ENCODE results near the gene ARHGEF11.

Gene ARHGEF11

DNA sequence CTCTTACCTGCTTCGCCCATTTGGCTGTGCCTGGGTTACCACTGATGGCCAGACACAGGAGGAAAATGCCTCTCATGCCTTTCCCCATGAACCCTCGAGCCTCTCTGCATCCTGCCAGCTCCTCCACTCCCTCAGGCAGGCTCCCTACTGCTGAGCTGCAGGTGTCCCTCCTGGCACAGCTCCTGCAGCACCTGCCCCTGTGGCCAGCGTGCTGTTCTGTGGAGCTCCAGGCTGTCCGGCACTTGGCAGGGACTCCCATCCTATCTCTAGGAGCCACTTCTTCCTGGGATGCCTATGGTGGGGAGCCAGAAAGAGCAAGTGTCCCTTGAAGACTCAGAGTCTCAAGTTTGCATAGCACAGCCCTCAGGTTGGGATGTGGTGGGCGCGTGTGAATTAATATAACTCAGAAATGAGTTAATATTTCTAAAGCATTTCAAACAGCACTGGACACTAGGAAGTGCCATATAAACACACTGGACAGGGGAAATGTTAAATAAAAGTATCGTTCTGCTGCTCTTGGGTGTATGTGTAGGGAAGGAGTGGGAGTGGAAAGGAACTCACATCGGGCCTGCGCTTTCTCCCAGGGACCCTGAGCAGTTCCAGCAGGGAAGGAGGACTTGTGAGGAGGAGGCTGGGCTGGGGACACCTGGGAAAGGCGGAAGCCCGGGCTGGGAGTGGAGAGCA is 122.4 kb downstream of the ARHGEF11 start:
- Histone ChIP-seq H3K27ac (no peak overlapping the region), H3K9ac (no peak overlapping the region), H3K27me3 (ENCODE audit: insufficient read depth, low read depth) (peaks cover 90% of the 10 kb centered on the region), H4K20me1 (ENCODE audit: insufficient read depth) (no peaks in the 10 kb centered on the region; the same call in 1 of the 2 replicates), H3K4me3 (IDR thresholded peaks at IDR 0.05; ENCODE audit: insufficient read depth, low read depth, low read length) (no peak overlapping the region), H2AFZ (ENCODE audit: low read depth) (no peak overlapping the region), H3K4me2 (no peak overlapping the region), H3K4me1 (ENCODE audit: low read depth, poor library complexity, severe bottlenecking) (peaks cover 31% of the 10 kb centered on the region), H3K36me3 (ENCODE audit: insufficient read depth) (no peaks in the 10 kb centered on the region), H3K79me2 (ENCODE audit: insufficient read depth, low read depth) (no peaks in the 10 kb centered on the region)
- no peak for TF ChIP-seq CTCF (conservative IDR thresholded peaks at IDR 0.05; ENCODE audit: low read depth, low read length)

GRCh38 chr1:156921053-156921529 is 124.5 kb downstream of the ARHGEF11 start:
- H3K4me3 ChIP-seq (IDR thresholded peaks at IDR 0.05; ENCODE audit: insufficient read depth, low read depth, low read length): no peak overlapping the region
- H3K4me1 ChIP-seq (ENCODE audit: low read depth, poor library complexity, severe bottlenecking): peaks cover 12% of the 10 kb centered on the region
- peaks cover 76% of the 10 kb centered on the region for H3K27me3 ChIP-seq (ENCODE audit: insufficient read depth, low read depth)
- no peak overlapping the region for H2AFZ ChIP-seq (ENCODE audit: low read depth)
- H3K9ac ChIP-seq: no peak overlapping the region
- H4K20me1 ChIP-seq (ENCODE audit: insufficient read depth): no peaks in the 10 kb centered on the region
- no peak overlapping the region for H3K4me2 ChIP-seq
- no peak for TF ChIP-seq CTCF (conservative IDR thresholded peaks at IDR 0.05; ENCODE audit: low read depth, low read length)
- no peaks in the 10 kb centered on the region for H3K36me3 ChIP-seq (ENCODE audit: insufficient read depth)
- H3K79me2 ChIP-seq (ENCODE audit: insufficient read depth, low read depth): no peaks in the 10 kb centered on the region
- no peak overlapping the region for H3K27ac ChIP-seq

DNA sequence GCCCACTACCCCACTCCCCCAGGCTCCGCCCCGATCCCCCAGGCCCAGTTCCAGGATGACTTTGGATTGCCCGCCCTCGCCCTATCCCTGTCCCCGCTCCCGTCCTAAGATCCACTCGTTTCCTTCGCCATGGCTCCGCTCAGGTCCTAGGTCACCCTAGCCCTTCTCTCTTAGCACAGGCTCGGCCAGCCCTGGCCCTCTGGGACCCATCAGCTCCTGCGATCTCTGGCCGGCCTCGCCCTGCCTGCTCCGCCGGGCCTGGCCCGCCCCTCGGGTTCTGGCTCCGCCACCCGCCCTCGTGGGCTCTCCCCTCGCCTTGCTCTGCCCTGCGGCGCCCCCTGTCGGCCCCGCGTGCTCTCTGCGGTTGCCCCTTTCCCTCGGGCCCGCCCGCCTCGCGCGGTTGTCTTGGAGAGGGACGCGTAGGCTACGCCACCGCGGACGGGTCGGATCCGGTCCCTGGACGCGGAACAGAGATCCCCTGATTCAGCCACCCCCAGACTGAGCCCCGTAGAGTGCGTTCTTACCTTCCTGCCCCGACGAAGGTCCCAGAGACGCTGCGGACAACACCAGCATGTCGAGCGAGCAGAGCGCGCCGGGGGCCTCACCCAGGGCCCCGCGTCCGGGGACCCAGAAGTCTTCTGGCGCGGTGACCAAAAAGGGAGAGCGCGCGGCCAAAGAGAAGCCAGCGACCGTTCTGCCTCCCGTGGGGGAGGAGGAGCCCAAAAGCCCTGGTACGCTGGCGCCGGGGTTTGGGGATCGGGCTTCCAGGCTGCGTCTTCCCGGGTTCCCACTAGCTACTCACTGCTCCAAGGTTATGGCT is 125.1 kb downstream of the ARHGEF11 start, which contains the start of gene LRRC71:
Gene LRRC71 (plus strand): TSS at position 400 of the 820 bp plus-strand sequence. CDS start 172 bp downstream, at position 572.
- H3K79me2 ChIP-seq (ENCODE audit: insufficient read depth, low read depth): no peaks in the 10 kb centered on the region
- H2AFZ ChIP-seq (ENCODE audit: low read depth): no peak within 1 kb of the TSS
- H3K4me3 ChIP-seq (IDR thresholded peaks at IDR 0.05; ENCODE audit: insufficient read depth, low read depth, low read length): no peak within 1 kb of the TSS
- no peaks in the 10 kb centered on the region for H3K36me3 ChIP-seq (ENCODE audit: insufficient read depth)
- H3K4me1 ChIP-seq (ENCODE audit: low read depth, poor library complexity, severe bottlenecking): peaks cover 6% of the 10 kb centered on the region
- no peak within 1 kb of the TSS for H3K4me2 ChIP-seq
- peak; percentile 51 for TF ChIP-seq CTCF (conservative IDR thresholded peaks at IDR 0.05; ENCODE audit: low read depth, low read length)
- no peaks in the 10 kb centered on the region for H4K20me1 ChIP-seq (ENCODE audit: insufficient read depth)
- no peak within 1 kb of the TSS for H3K9ac ChIP-seq
- H3K27ac ChIP-seq: no peak within 1 kb of the TSS
- H3K27me3 ChIP-seq (ENCODE audit: insufficient read depth, low read depth): peaks cover 72% of the 10 kb centered on the region

DNA sequence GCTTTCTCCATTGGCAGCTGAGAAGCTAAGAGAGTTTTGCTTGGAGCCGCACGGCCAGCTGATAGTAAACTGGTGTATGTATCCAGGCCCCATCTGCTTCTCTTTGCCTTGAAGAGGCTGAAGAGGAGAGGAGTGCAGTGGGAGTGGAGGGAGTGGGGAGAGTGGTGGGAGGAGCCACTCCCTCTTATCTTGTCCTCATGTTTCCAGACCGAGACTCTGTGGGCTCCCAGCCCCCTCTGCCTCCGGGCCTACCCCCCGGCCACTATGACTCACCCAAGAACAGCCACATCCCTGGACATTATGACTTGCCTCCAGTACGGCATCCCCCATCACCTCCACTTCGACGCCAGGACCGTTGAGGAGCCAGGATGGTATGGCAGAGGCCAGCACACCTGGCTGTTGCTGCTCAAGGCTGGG is 131.1 kb downstream of the ARHGEF11 start:
- no peaks in the 10 kb centered on the region for H3K36me3 ChIP-seq (ENCODE audit: insufficient read depth)
- no peak for TF ChIP-seq CTCF (conservative IDR thresholded peaks at IDR 0.05; ENCODE audit: low read depth, low read length)
- no peak overlapping the region for H3K9ac ChIP-seq
- no peak overlapping the region for H3K27ac ChIP-seq
- no peak overlapping the region for H2AFZ ChIP-seq (ENCODE audit: low read depth)
- H3K27me3 ChIP-seq (ENCODE audit: insufficient read depth, low read depth): peaks cover 66% of the 10 kb centered on the region
- no peaks in the 10 kb centered on the region for H4K20me1 ChIP-seq (ENCODE audit: insufficient read depth)
- H3K4me2 ChIP-seq: no peak overlapping the region
- H3K4me3 ChIP-seq (IDR thresholded peaks at IDR 0.05; ENCODE audit: insufficient read depth, low read depth, low read length): no peak overlapping the region
- H3K79me2 ChIP-seq (ENCODE audit: insufficient read depth, low read depth): no peaks in the 10 kb centered on the region
- H3K4me1 ChIP-seq (ENCODE audit: low read depth, poor library complexity, severe bottlenecking): no peaks in the 10 kb centered on the region
